Activated T-helper 17 cell treated with anti-CD3 and anti-CD28 coated beads, Interleukin-2, amount 50 U/mL, for 72 hours (primary cell): Measurements from ENCODE around the gene SRPRA. TPM values are rescaled to one million over a fixed set of nuclear protein-coding genes. Genes with fewer than 3 reads are reported as not detected.

Experiments used
- ATAC-seq: fragments of 150-1000 bp; cut with Tn5 transposase; replicated peaks from 2 replicates; pipeline ENCODE4 v1.10.0; 2021; ENCODE audit warnings: mild to moderate bottlenecking, moderate library complexity
- H3K27ac Mint-ChIP-seq: one replicate; pipeline ENCODE4 v1.8.0; 2022; ENCODE audit warnings: mixed read lengths
- H3K27me3 Mint-ChIP-seq: one replicate; pipeline ENCODE4 v1.8.0; 2022; ENCODE audit warnings: mixed read lengths
- H3K36me3 Mint-ChIP-seq: one replicate; pipeline ENCODE4 v1.8.0; 2022; ENCODE audit warnings: low read depth, mild to moderate bottlenecking, mixed read lengths
- H3K4me1 Mint-ChIP-seq: one replicate; pipeline ENCODE4 v1.8.0; 2022; ENCODE audit warnings: mixed read lengths
- H3K4me3 Mint-ChIP-seq: one replicate; pipeline ENCODE4 v1.8.0; 2022; ENCODE audit warnings: mild to moderate bottlenecking, mixed read lengths
- H3K9me3 Mint-ChIP-seq: one replicate; pipeline ENCODE4 v1.8.0; 2022; ENCODE audit warnings: mixed read lengths
- total RNA-seq, 2 donors: library from RNA; stranded (reverse); gene quantifications; one replicate each; pipeline ENCODE4 v1.2.3, GENCODE V29; 2022

Gene SRPRA
- total RNA-seq, 2 donors from 2014 or later = 92.5 to 142 TPM

DNA sequence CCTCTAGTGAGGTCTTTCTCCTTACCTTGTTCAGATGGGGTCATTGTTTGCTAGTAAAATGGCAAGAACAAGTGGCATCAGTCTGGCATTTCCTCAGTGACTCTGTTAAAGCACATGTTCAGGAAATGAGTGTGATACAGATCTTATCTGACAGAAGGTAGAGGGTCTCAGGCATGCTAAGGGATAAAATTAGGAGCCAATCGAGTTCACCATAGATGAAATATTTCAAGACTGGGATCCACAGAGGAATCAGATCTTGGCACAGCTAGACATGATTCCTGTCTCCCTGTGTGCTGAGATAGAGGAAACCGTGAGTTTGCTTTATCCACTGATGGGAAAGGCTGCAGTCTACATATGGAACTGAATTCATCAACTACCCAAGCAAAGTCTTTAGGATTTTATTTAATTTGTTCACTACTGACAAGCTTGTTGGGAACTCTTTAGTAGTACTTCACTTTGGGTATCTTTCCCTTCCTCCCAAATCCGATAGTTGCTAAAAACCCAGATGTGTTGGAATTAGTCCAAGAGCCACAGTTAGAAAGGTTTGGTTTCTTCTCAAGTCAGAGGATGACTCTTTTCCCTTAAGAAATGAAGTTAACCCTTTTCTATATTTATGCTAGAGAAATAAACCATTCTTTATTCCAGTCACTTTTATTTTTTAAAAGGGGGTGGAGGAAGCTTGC is 38.7 kb downstream of the SRPRA start:
- H3K9me3 Mint-ChIP-seq = no peaks in the 10 kb centered on the region
- ATAC-seq = no peak
- H3K4me1 Mint-ChIP-seq = peaks cover 9% of the 10 kb centered on the region
- peaks cover 25% of the 10 kb centered on the region for H3K36me3 Mint-ChIP-seq
- no peak overlapping the region for H3K4me3 Mint-ChIP-seq
- H3K27me3 Mint-ChIP-seq = no peaks in the 10 kb centered on the region
- no peak overlapping the region for H3K27ac Mint-ChIP-seq

DNA sequence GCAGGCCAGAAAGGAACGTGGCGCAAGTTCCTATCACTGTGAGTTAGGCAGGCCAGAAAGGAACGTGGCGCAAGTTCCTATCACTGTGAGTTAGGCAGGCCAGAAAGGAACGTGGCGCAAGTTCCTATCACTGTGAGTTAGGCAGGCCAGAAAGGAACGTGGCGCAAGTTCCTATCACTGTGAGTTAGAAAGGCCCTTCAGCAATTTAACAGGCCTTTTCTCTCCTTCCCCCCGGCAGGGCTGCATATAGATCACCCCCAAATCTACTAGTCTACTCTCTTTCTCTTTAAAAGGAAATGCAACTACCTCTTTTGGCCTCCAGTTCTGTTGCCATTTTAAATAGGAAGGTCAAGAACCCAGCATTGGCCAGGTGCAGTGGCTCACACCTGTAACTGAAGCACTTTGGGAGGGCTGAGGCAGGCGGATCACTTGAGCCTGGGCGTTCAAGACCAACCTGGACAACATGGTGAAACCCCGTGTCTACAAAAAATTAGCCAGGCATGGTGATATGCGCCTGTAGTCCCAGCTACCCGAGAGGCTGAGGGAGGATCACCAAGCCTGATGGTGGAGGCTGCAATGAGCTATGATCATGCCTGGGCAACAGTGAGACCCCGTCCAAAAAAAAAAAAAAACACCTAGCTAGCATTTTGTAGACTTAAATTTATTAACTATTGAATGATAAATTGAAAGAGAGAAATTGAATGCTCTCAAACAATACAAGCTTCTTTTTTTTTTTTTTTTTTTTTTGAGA is 42.2 kb downstream of the SRPRA start:
- H3K4me1 Mint-ChIP-seq = peaks cover 11% of the 10 kb centered on the region
- no peak overlapping the region for H3K27ac Mint-ChIP-seq
- no peak for ATAC-seq
- no peak overlapping the region for H3K4me3 Mint-ChIP-seq
- no peaks in the 10 kb centered on the region for H3K9me3 Mint-ChIP-seq
- peaks cover 20% of the 10 kb centered on the region for H3K36me3 Mint-ChIP-seq
- no peaks in the 10 kb centered on the region for H3K27me3 Mint-ChIP-seq

DNA sequence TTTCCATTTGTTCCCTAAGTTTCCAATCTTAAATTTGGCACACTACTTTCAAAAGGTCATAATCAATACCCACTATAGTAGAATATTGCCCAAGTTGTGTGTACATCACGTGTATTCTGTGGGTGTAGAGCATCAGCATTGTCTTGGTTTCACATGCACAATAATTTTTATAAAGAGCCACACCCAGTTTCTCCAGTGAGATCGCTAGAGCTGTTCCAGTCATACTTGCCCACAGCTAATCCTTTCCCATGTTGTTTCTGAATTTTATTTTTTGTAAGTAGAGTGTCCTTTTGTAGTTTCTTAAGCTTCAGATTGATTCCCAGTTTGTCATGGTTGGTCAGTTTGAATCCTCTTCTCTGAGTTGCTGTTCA is 43.4 kb downstream of the SRPRA start:
- Mint-ChIP-seq H3K9me3 (no peaks in the 10 kb centered on the region), H3K4me1 (peaks cover 10% of the 10 kb centered on the region), H3K27me3 (no peaks in the 10 kb centered on the region), H3K27ac (no peak overlapping the region), H3K36me3 (peaks cover 12% of the 10 kb centered on the region), H3K4me3 (no peak overlapping the region)
- ATAC-seq = no peak

DNA sequence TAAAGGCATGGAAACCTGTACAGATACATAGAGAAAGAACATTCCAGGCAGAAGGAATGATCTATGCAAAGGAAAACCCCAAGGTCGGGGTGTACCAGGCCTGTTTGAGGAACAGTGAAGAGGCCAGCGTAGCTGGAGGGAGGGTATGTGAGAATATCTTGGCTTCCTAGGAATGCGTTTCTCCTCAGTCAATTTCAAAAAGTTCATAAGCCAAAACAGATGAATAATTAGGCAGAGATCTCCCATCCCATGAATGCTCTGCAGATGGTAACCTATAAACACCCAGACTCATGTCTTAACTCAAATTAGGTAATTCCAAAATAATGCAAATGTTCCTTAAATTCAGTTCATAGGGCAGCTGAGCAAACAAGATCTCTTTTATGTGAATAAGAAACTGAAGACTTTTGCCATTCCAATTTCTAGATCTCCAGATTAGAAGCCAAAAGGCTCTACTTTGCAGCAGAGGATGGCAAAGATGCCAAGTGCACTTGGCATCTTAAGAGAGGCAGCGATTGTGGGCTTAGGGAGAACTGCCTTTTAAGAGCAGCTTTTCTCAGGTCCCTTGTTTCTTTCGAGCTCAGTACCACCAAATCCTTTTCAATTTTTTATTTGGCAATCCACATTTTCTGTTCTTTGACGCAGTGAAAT is 43.9 kb downstream of the SRPRA start:
- Mint-ChIP-seq H3K4me1 (peaks cover 10% of the 10 kb centered on the region), H3K36me3 (peaks cover 11% of the 10 kb centered on the region), H3K9me3 (no peaks in the 10 kb centered on the region), H3K27ac (no peak overlapping the region), H3K4me3 (no peak overlapping the region), H3K27me3 (no peaks in the 10 kb centered on the region)
- no peak for ATAC-seq

DNA sequence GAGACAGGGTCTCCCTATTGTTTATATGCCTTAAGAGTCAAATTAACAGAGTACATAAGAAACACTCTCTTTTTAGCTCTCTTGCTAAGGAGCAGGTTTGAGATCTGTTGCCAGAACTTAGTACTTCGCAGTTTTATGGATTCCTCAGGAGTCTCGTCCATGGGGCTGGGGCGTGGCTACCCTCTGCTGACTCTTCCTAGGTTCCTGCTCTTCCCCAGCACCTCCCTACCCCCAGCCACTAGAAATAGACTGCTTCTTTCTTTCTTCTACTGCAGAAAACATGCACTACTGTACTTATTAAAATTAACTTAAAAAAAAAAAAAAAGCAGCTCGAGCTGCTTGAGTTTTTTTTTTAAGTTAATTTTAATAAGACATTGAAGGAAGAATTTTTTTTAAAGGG is 49.1 kb downstream of the SRPRA start:
- no peak overlapping the region for H3K27ac Mint-ChIP-seq
- no peaks in the 10 kb centered on the region for H3K27me3 Mint-ChIP-seq
- peaks cover 14% of the 10 kb centered on the region for H3K4me1 Mint-ChIP-seq
- H3K9me3 Mint-ChIP-seq = no peaks in the 10 kb centered on the region
- H3K4me3 Mint-ChIP-seq = no peak overlapping the region
- no peaks in the 10 kb centered on the region for H3K36me3 Mint-ChIP-seq
- no peak for ATAC-seq

- ATAC-seq = no peak
- no peaks in the 10 kb centered on the region for H3K36me3 Mint-ChIP-seq
Measured at GRCh38 chr11:126217491-126217890, 51.2 kb downstream of the SRPRA start.

GRCh38 chr11:126216526-126217305 is 52.0 kb downstream of the SRPRA start:
- no peaks in the 10 kb centered on the region for H3K36me3 Mint-ChIP-seq
- ATAC-seq = peak; percentile 80
- peaks cover 23% of the 10 kb centered on the region for H3K4me1 Mint-ChIP-seq
- no peaks in the 10 kb centered on the region for H3K27me3 Mint-ChIP-seq
- peak overlapping the region; percentile 15 for H3K27ac Mint-ChIP-seq
- peak overlapping the region; percentile 6 for H3K4me3 Mint-ChIP-seq
- no peaks in the 10 kb centered on the region for H3K9me3 Mint-ChIP-seq

More at GRCh38 chr11:126217491-126217890, 51.2 kb downstream of the SRPRA start:
- peaks cover 20% of the 10 kb centered on the region for H3K4me1 Mint-ChIP-seq
- H3K9me3 Mint-ChIP-seq = no peaks in the 10 kb centered on the region
- H3K27ac Mint-ChIP-seq = peak overlapping the region; percentile 15
- H3K4me3 Mint-ChIP-seq = no peak overlapping the region
- H3K27me3 Mint-ChIP-seq = no peaks in the 10 kb centered on the region

DNA sequence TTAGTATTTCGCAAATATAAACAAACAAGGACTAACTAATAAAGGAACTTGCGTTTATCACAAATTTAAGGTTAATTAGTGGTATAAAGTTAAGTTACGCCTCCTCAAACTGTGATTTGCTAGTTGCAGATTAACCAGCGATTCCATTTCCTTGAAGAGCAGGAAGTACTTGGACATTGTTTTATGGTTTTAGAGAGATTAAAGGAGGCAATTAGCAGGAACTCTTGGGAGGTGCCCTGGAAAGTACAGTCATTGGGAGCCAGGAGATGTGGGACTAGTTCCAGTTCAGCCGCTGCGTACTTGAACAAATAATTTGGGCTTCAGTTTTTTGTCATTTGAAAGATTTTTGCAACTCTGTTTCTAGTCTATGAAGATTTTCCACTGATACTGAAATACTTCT is 53.9 kb downstream of the SRPRA start:
- ATAC-seq = no peak
- no peak overlapping the region for H3K27ac Mint-ChIP-seq
- no peaks in the 10 kb centered on the region for H3K9me3 Mint-ChIP-seq
- H3K4me3 Mint-ChIP-seq = no peak overlapping the region
- H3K27me3 Mint-ChIP-seq = no peaks in the 10 kb centered on the region
- peaks cover 13% of the 10 kb centered on the region for H3K36me3 Mint-ChIP-seq
- H3K4me1 Mint-ChIP-seq = peaks cover 30% of the 10 kb centered on the region

- no peak for ATAC-seq
- Mint-ChIP-seq H3K9me3 (no peaks in the 10 kb centered on the region), H3K36me3 (peaks cover 17% of the 10 kb centered on the region), H3K27me3 (no peaks in the 10 kb centered on the region), H3K27ac (no peak overlapping the region), H3K4me1 (peaks cover 30% of the 10 kb centered on the region), H3K4me3 (no peak overlapping the region)
Measured at GRCh38 chr11:126214441-126214840, 54.3 kb downstream of the SRPRA start.

Other genes starting within 250 kb of the SRPRA start
- 1 to 10 TPM; 1.8 to 2.6 TPM for gene CDON, start 206.0 kb downstream of the SRPRA start, total RNA-seq
- gene RPUSD4, start 57.2 kb downstream of the SRPRA start, total RNA-seq = 10 to 100 TPM; 33.8 to 50.8 TPM
- gene FAM118B, start 57.1 kb downstream of the SRPRA start, total RNA-seq = 10 to 100 TPM in 1 of 2 donors, 1 to 10 TPM in 1; 6.5 to 12.5 TPM
- 10 to 100 TPM; 34.6 to 47.1 TPM for gene FOXRED1, start 259 bp upstream of the SRPRA start, total RNA-seq
- 10 to 100 TPM; 11.1 to 12.0 TPM for gene TIRAP, start 14.2 kb upstream of the SRPRA start, total RNA-seq
- 10 to 100 TPM; 28.1 to 47.5 TPM for gene DCPS, start 35.2 kb upstream of the SRPRA start, total RNA-seq
- gene ST3GAL4, start 86.8 kb upstream of the SRPRA start, total RNA-seq = 10 to 100 TPM; 10.0 to 16.2 TPM